Measurements from ENCODE around the gene ADORA2B. TPM values are rescaled to one million over a fixed set of nuclear protein-coding genes. Genes with fewer than 3 reads are reported as not detected.

The ADORA2B gene
- total RNA-seq, 1 donor from 2014 or later, result 0.32 TPM

DNA sequence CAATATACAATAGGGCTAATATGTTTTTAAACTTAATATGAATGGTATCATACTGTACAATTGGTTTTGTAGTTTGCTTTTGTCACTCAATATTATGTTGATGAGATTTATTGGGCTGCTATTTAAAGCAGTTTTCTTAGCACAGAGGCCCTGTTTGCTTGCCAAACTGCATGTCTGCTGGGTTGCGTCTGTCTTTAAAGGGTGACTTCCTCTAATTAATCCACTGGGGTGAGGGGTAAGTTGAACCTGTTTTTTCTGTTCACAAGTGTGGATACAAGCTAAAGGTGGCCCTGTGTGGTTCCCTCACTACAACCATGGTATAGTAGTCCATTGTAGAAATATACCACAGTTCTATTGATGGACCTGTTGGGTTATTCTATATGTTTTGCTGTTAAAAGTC is 74.4 kb downstream of the ADORA2B start:
- Mint-ChIP-seq H3K27me3 (ENCODE audit: unreplicated experiment) (peaks cover 3% of the 10 kb centered on the region), H3K36me3 (ENCODE audit: unreplicated experiment) (no peaks in the 10 kb centered on the region), H3K4me1 (ENCODE audit: low read depth, unreplicated experiment) (peaks cover under 1% of the 10 kb centered on the region), H3K9me3 (ENCODE audit: unreplicated experiment) (no peaks in the 10 kb centered on the region), H3K4me3 (ENCODE audit: unreplicated experiment) (no peak overlapping the region), H3K27ac (ENCODE audit: unreplicated experiment) (no peak overlapping the region)
- DNase-seq, result no peak
- TF ChIP-seq, protein P1, sequence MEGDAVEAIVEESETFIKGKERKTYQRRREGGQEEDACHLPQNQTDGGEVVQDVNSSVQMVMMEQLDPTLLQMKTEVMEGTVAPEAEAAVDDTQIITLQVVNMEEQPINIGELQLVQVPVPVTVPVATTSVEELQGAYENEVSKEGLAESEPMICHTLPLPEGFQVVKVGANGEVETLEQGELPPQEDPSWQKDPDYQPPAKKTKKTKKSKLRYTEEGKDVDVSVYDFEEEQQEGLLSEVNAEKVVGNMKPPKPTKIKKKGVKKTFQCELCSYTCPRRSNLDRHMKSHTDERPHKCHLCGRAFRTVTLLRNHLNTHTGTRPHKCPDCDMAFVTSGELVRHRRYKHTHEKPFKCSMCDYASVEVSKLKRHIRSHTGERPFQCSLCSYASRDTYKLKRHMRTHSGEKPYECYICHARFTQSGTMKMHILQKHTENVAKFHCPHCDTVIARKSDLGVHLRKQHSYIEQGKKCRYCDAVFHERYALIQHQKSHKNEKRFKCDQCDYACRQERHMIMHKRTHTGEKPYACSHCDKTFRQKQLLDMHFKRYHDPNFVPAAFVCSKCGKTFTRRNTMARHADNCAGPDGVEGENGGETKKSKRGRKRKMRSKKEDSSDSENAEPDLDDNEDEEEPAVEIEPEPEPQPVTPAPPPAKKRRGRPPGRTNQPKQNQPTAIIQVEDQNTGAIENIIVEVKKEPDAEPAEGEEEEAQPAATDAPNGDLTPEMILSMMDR (IDR thresholded peaks at IDR 0.05; ENCODE audit: partially characterized antibody, unreplicated experiment), result no peak

- Mint-ChIP-seq H3K4me3 (ENCODE audit: unreplicated experiment) (no peak overlapping the region), H3K27me3 (ENCODE audit: unreplicated experiment) (peaks cover 3% of the 10 kb centered on the region), H3K27ac (ENCODE audit: unreplicated experiment) (no peak overlapping the region), H3K36me3 (ENCODE audit: unreplicated experiment) (no peaks in the 10 kb centered on the region), H3K4me1 (ENCODE audit: low read depth, unreplicated experiment) (no peaks in the 10 kb centered on the region), H3K9me3 (ENCODE audit: unreplicated experiment) (peaks cover 2% of the 10 kb centered on the region)
- TF ChIP-seq, protein P1 (IDR thresholded peaks at IDR 0.05; ENCODE audit: partially characterized antibody, unreplicated experiment), result no peak
- no peak for DNase-seq
Measured at GRCh38 chr17:16023881-16024280, 79.0 kb downstream of the ADORA2B start.

DNA sequence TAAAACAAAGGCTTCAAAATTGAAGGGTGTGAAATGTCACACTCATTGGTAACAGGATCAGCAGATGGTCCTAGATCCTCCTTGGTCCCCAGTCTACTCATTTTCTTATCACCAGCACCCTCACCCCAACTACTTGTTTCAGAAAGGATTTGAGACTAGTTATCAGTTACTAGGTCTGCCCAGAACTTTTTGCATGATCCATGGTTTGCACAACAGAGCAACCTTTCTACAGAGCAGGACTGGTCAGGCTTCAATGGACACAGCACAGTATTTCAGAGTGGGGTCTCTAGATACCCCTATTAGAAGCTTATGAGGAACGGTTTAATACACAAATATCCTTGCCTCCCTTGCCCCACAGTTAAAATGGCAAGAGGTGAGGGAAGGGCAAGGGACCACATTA is 80.3 kb downstream of the ADORA2B start:
- Mint-ChIP-seq H3K4me1 (ENCODE audit: low read depth, unreplicated experiment) (no peaks in the 10 kb centered on the region), H3K36me3 (ENCODE audit: unreplicated experiment) (no peaks in the 10 kb centered on the region)
- DNase-seq, result no peak

More for the DNA sequence above, 80.3 kb downstream of the ADORA2B start:
- TF ChIP-seq, protein P1 (IDR thresholded peaks at IDR 0.05; ENCODE audit: partially characterized antibody, unreplicated experiment), result no peak
- Mint-ChIP-seq H3K27ac (ENCODE audit: unreplicated experiment) (no peak overlapping the region), H3K27me3 (ENCODE audit: unreplicated experiment) (peaks cover 3% of the 10 kb centered on the region), H3K4me3 (ENCODE audit: unreplicated experiment) (no peak overlapping the region), H3K9me3 (ENCODE audit: unreplicated experiment) (peaks cover 2% of the 10 kb centered on the region)

Other genes starting within 250 kb of the ADORA2B start
- gene ZNF286A, start 245.4 kb upstream of the ADORA2B start, total RNA-seq (ENCODE audit: unreplicated experiment), result 229 TPM
- 2.4 TPM for gene TBC1D26, start 212.8 kb upstream of the ADORA2B start, total RNA-seq (ENCODE audit: unreplicated experiment)
- gene ZSWIM7, start 54.6 kb downstream of the ADORA2B start, total RNA-seq (ENCODE audit: unreplicated experiment), result 29.0 TPM
- gene TTC19, start 54.7 kb downstream of the ADORA2B start, total RNA-seq (ENCODE audit: unreplicated experiment), result 35.9 TPM

Measured in glutamatergic neuron (in vitro differentiated cells).